G401 (cell line): ENCODE measurements around the gene PLEKHA8. TPM values are rescaled to one million over a fixed set of nuclear protein-coding genes. Genes with fewer than 3 reads are reported as not detected.
A peak's percentile ranks its signal among the peaks of the same experiment; 100 is the strongest.
"Not testable (repeated sequence)": the region's sequence is repeated elsewhere in the genome, so short reads cannot be mapped to it uniquely, and the experiment has no call there.

Experiments
- DNase-seq: peaks from one replicate; pipeline ENCODE4 v3.0.0-alpha.2; 2015; ENCODE audit warnings: low spot score
- in situ Hi-C: cut with HindIII; loops from 2 replicates; pipeline ENCODE4 v1.10.0; 2016; ENCODE audit warnings: low sequenced_read_pairs, mixed read lengths
- total RNA-seq: library from RNA; depleted of rRNA; stranded (reverse); fragments of >200 nt; shearing (Covaris generic); gene quantifications from 2 replicates; pipeline ENCODE4 v1.2.3, GENCODE V29; 2014

PLEKHA8 gene
- total RNA-seq, 1 experiment from 2014 or later = 21.5 TPM

DNA sequence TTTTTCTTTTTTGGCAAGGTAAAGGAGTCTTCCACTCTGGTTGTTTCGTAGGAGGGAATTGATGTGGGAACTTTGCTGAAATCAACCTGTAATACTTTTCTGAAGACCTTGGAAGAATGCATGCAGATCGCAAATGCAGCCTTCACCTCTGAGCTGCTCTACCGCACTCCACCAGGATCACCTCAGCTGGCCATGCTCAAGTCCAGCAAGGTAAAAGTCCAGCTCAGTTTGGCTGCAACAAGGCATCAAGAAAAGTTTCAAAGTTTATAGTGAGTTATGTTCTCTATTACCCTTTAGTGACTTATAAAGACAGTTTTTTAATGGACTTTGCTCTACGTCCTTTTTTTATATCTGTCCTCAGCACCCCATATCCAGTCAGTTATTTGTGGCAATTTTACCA is 21.0 kb downstream of the PLEKHA8 start:
- in situ Hi-C loops = no loop called here
- no peak for DNase-seq

DNA sequence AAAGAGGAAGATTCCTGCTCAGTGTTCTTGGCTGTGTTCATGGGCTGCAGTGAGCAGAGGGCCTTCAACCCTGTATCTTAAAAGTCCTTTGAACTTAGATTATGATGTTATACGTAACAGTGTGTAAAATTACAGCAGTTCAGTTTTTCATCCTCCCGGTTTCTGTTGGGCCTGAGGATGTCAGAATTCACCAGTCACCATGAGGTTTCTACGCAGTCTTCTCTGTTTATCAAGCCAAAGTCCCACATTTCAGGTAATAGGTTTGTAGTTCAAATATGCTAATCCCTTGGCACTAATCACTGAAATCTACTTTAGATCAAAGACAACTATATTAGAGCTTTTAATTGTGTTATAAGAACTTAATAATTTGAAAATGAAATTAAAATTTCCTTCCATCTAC is 24.9 kb downstream of the PLEKHA8 start:
- in situ Hi-C loops = no loop called here
- DNase-seq = no peak

DNA sequence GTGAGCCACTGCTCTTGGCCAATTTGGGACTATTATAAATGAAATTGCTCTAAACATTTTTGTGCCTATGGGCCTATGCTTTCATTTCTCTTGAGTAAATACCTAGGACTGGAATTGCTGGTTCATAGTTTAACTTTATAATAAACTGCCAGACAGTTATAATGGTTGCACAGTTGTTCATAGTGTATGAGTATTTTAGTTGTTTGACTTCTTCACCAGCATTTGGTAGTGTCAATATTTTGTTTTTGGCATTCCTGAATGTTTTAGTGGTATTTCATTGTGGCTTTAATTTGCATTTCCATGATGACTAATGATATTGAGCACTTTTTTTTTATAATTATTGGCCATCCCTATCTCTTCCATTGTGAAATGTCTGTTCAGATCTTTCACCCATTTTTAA is 29.5 kb downstream of the PLEKHA8 start:
- in situ Hi-C loops = no loop called here
- DNase-seq = no peak

DNA sequence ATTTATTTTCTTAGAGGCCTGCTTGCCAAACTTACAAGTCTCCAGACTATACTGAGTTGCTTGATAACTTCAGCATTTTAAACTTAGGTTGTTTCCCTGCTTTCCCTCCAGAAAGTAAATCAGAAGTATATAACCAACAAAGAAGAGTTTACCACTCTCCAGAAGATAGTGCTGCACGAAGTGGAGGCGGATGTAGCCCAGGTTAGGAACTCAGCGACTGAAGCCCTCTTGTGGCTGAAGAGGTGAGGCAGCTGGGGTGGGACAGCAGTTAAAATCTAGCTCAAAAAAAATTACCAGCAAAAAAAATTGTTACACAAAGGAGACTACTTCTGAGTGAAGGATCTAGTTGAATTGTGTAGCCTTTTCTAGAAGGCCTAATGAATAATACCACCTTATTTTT is 33.6 kb downstream of the PLEKHA8 start:
- in situ Hi-C loops = not testable (repeated sequence)
- DNase-seq = peak; percentile 62

DNA sequence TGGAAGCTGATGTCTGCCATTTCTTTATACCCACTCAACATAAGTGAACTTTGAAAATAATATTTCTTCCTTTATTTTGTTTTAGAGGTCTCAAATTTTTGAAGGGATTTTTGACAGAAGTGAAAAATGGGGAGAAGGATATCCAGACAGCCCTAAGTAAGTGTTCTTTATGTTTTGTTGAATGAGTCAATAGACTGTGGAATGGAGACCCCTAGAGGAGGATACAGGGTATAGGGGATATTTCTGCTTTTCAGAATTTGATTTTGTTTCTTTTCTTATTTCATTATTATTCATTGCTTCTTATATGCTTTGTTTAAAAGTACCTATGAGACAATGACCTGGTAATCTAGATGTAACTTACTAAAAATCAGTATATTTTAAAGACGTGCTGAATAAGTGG is 34.4 kb downstream of the PLEKHA8 start:
- DNase-seq = peak; percentile 74
- in situ Hi-C loops = no loop called here

DNA sequence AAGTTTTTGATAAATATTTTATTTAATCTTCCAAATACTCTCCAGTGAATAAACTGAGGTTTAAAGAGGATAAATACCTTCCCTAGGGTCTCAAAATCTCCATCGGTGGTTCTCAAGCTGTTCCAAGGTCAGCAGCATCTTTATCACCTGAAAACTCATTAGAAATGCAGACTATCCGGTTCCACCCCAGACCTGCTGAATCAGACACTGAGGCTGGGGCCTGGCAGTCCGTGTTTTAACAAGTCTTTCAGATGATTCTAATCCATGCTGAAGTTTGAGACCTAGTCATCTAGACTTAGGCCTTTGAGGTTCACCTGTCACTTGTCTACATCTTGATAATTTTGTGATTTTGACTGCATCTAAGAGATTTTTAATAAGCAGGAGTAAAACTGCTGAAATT is 37.5 kb downstream of the PLEKHA8 start:
- in situ Hi-C loops = no loop called here

DNA sequence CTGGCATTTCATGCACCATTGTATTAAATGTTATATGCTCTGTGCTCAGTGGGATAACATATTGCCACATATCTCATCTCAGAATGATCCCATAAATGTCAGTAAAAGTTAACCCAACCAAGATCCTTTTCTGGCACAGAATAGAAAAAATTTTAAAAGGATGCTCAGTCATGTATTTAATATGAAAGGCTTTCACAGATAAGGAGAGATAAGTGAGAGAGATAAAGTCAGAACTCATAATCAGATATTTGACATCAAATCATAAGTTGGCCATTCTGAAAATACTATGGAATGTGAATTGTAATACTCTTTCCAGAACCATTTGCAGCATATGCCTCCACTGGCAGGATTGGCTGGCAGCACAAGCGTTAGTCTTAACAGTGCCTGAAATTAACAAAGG is 38.5 kb downstream of the PLEKHA8 start:
- no peak for DNase-seq
- in situ Hi-C loops = no loop called here

More for the DNA sequence above, 37.5 kb downstream of the PLEKHA8 start:
- DNase-seq = no peak

DNA sequence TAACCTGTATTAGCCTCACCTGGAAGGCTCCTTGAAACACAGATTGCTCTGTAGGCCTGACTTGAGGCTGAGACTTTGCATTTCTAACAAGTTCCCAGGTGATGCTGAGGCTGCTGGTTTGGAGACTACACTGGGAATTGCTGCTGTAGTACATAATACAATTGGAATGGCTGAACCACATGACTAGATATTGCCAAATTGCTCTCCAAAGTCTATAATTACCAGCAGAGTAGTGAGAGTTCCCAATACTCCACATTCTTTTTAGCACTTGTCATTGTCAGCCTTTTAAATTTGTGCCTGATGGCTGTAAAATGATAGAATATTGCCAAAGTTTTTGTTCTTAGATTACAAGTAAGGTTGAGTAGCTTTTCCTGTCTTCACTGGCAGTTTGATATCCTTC is 39.9 kb downstream of the PLEKHA8 start:
- no peak for DNase-seq
- in situ Hi-C loops = no loop called here

DNA sequence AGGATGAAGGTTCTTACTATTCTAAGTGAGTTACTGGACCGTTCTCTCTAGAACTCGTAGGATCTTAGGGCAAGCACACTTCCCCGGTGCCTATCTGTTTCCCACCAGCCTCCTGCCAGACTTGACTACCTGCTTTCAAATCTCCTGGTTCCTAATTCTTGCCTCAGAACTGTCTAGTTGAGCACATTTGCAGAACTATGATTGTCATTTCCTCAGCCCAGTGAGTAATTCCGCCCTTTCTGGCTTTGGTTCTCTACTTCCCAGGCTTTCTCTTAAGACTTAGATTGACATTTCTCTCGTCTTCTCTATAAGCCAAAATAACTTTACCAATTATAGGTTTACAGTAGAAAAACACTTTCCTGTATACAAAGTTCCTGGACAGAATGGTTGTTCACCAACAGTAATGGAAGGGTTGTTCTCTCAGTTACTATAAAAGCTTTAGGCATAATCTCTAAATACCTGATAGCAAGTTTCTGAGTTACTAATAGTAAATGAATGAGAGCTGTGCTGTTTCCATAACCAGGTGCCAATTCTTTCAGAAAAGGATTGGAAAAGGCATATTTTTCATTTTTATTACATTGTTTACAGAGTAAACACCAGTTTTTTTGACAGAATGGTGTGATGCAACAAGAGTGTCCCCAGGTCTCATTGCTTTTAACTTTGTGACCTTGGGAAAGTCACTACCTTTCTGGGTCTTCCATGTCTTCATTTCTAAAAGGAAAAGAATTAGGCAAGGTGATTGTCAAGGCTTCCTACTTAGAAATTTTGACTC is 41.1 kb downstream of the PLEKHA8 start:
- in situ Hi-C loops = no loop called here
- DNase-seq = no peak

DNA sequence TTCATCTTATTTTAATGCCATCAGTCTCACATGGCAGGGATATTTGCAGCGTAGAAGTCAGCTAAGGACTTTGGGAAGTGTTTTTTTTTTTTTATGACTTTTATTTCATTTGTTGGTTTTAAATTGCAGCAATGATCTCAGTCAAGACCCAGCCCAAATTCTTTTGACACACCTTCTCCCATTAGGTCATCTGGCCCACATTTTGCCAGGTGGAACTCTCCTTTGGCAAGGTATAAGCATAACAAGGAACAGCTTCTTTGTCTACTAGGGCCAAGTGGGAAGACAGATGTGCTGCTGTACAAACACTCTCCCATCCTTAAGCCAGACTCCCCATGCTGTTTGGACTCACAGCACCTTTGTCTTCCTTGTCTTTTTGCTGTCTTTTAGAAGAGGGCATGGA is 41.8 kb downstream of the PLEKHA8 start:
- no peak for DNase-seq
- in situ Hi-C loops = no loop called here

DNA sequence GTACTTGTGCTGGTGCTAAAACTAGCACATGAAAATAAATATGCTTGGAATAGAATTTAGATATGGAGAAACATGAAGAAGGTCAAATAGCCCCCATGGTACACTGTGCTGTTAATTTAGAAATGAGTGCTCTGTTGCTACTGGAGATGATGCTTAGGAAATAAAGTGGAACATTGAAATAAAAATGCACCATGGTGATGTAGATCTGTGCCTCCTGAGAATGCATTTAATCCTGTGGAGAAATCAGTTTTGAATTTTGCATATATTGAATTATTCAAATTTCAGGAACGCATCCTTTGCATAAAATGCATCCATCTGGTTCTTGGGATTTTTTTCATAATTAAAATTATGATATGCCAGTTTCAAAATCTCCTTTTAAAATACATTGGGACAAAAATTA is 44.5 kb downstream of the PLEKHA8 start:
- DNase-seq = no peak
- in situ Hi-C loops = no loop called here

DNA sequence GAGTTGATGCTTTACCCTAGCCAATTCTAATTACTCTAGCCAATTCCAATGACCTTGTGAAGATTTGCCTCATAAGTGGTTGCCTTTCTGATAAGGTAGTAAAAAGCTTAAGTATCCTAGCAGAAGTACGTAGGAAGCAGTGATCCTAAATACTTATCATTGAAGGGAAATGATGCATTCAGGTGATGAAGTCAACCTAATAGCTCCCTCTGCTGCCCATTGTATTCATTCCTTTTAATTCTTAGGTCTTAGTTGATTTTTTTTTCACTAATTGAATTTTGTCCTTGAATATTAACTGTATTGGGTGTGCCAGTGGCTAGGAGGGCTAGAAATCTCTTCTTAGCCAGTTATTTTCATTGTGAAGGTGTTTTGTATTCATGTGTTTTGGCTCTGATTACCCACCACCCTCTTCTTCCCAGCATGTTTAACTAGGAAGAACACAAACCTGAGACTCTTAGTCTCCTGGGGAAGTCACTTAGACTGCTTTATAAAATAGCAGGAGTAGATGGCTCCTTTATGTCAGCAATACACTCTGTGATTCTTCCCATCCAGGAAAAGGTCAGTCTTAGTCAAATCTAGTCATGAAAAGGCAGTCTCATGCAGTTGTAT is 46.3 kb downstream of the PLEKHA8 start:
- DNase-seq = peak; percentile 75
- in situ Hi-C loops = no loop called here

DNA sequence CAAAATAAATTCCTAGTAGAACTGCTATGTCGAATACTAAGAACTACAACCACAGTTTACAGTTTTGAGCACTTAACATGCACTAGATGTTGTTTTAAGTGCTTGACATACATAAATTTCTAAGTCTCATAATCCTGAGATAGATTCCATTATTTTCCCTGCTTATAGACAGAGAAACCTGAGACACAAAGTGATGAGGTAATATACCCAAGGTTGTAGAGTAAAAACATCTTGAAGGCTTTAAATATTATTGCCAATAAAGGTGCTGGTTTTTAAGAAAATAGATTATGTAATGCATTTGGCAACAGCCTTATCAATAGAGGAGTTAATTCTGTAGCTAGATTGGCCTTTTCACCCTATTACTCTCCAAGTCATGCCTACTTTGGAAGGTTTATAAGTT is 48.2 kb downstream of the PLEKHA8 start:
- no peak for DNase-seq
- in situ Hi-C loops = no loop called here

DNA sequence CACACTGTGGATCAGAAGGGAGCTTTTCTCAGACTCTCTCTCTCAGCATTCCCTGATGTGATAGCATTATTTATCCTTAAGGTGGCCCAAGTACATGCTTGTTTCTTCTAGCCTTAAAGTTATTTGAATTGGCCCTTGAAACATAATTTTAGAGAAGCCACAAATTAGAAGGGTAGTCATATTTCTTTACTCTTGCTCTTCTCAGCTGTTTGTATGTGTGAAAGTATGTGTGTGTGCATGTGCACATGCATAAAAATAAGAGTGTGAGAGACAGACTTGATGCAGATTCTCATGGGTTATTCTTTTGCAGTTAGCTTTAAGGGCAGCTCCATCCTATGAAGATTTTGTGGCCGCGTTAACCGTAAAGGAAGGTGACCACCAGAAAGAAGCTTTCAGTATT is 50.1 kb downstream of the PLEKHA8 start:
- DNase-seq = no peak
- in situ Hi-C loops = no loop called here

DNA sequence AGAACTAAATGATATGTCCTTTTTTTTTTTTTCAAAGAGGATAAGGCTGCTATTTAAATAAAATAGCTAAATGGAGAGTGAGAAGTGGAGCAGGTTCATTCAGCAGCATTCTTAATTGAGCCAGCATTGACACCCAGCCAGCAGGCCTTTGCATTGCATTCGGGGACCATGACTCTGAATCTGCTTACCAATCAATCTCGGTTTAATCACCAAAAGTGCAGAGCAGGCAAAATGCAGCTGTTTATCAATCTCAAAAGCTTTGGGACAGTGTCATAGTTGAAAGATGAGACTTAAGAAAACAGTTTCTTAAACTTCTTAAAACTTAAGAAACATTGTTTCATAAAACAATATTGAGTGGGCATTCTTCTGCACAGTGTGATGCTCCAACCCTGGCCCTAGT is 51.7 kb downstream of the PLEKHA8 start:
- in situ Hi-C loops = no loop called here

DNA sequence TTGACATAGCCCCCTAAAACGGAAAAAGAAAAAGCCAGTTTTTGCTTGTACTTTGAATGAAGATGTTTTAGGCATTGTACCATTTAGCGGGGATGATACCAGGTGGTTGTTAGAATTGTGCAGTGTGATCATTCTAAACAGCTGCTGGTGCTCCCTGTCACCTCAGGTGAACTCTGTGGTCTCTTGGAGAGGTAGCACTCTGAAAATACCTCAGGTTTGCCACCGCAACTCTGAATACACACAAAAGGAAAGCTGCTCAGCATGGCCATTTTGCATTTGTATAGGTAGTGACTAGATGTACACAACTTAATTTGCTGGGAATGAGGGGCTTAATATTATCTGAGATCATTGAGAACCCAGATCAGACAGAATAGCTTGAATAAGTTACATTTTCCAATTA is 52.6 kb downstream of the PLEKHA8 start:
- no peak for DNase-seq
- in situ Hi-C loops = no loop called here

More for the DNA sequence above, 51.7 kb downstream of the PLEKHA8 start:
- no peak for DNase-seq

DNA sequence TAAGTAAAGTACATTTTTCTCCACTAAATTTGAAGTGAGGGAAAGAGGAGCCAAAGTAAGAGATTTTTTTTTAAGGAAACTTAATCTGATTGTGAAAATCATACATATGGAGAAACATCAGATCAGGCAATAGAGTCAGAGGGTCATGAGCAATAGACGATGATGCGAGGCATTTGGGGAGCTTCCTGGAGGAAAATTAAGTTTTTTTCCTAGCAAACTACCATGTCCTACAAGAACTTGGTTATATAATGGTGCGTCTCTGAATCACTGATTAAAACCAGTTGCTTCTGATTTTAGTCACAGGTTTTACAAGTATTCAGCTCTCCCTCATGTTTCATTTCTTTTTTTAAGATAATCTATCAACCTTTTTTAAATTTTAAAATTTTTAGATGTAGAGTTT is 54.5 kb downstream of the PLEKHA8 start:
- in situ Hi-C loops = no loop called here

DNA sequence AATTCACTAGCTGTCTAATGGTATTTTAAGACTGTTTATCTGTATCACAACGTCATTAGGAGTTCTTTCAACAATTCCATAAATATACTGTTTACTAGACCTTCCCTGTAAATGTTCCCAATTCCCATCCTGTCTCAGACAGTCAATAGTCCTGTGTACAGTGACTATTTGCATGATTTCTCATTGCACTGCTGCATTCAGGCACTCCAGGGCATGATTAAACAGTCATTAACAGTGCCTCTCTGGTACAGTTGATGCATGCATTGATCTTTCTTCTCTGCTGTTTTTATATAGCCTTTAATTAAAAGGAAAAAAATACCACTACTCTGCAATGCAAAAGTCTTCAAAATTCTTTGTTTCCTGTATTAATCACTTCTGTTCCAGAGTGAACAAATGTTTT is 55.1 kb downstream of the PLEKHA8 start:
- in situ Hi-C loops = no loop called here
- DNase-seq = no peak

More for the DNA sequence above, 54.5 kb downstream of the PLEKHA8 start:
- DNase-seq = no peak

DNA sequence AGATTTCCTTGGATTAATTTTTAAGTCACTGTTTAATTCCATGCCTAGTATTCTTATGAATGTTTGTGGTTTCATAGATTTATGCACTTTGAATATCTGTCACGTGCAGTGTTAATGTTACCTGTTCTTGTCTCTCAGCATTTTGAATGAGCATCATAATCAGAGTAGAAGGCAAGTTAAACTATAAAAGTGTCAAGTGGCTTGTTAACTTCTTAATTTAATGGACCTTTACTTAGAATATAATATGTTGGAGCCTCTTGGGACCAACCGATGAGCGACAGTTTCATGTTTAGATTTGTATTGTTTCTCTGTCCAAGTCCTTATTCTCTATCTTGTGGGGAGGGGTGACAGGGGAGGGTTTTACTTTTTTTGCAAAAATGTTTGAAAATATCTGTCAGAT is 56.0 kb downstream of the PLEKHA8 start:
- no peak for DNase-seq
- in situ Hi-C loops = no loop called here

DNA sequence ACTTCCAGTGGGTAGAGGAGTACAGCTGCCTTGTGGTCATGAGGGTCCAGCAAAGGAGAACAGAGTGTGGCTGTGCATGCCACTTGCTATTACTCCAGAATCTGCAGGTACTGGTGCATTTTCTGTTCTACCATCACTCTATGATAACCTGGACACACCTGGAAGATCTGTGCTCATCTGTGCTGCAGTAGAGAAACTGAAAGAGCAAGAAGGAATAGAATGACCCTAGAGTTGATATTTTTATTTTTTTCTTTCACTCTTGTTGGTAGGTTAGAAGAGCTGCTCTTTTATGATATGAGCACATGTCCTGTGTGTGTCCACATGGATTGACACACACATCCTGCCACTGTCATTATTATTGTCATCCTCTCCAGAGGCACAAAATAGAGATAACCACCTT is 58.3 kb downstream of the PLEKHA8 start:
- DNase-seq = no peak
- in situ Hi-C loops = no loop called here

DNA sequence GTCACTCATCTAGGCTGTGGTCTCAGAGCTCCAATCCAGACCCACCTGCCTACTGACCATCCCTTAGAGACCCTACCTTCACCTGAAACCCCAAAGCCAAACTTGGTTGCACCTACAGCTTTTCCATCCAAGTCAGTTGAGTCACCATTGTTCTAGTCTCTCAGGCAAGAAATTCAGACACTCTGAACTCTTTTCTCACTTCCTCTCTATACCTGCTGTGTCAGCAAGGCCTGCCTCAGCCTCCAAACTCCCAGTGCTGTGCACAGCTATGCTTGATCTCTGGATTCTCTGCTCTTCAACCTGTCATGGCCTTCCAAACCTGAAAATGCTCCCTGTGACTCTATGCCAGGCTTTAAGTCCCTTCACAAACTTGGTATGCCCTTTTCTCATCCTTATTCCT is 59.2 kb downstream of the PLEKHA8 start:
- in situ Hi-C loops = no loop called here
- DNase-seq = no peak
